NCI-H69 (cell line): ENCODE data around the gene HECTD4.
A peak's percentile ranks its signal among the peaks of the same experiment; 100 is the strongest.
"Not testable (repeated sequence)": the region's sequence is repeated elsewhere in the genome, so short reads cannot be mapped to it uniquely, and the experiment has no call there.

Experiments used
- DNase-seq: peaks from one replicate; lab custom pipeline; 2025; lab: John Stamatoyannopoulos, UW

Gene HECTD4, protein sequence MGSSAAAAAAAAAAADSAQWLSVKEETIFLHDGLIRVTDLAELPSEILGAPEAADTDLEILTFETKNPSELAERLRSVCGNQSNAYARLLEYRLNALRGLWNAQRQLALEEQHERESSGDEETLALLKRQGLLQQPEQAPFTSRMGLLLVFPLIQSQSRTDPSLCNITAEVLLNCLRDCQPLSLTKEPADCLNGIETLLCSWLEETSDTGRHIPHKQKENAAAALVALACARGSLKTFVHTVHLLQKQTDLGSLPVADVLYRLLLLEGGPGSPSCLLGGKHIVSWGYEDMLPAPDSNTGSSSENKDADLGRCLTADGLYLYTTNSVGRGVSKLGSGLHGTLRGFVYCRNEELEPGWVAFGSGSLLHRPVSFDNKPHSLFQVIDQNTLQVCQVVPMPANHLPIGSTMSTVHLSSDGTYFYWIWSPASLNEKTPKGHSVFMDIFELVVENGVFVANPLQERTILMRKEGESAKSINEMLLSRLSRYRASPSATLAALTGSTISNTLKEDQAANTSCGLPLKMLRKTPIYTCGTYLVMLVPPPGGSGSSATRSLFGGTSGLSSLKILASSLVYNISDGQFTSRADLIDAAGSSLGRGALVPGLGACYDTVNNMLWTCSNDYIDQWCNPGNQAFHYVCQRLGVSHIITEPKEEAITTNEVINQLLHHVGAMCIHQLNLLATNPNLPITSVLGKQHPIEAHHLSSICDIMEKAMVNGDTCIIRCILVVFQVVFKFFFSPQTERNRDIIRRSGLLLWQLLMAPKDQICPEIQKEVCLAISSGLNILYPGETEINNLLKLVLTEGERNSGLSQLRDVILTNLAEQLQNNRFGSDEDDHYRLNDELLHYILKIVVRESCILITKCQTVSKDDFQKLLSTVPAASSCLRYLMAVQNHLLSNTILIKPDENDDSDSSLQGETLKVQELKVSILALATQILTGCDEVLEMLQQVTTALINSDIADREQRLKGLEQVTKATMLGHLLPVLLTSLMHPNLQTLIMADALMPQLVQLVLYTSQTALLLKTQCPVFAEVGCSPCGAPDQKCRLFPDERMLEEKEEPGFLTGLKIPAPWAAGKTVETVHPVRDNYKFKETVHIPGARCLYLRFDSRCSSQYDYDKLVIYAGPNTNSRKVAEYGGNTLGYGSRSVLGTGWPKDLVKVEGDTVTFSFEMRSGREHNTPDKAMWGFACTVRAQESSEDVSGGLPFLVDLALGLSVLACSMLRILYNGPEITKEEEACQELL (N-terminal part only)

DNA sequence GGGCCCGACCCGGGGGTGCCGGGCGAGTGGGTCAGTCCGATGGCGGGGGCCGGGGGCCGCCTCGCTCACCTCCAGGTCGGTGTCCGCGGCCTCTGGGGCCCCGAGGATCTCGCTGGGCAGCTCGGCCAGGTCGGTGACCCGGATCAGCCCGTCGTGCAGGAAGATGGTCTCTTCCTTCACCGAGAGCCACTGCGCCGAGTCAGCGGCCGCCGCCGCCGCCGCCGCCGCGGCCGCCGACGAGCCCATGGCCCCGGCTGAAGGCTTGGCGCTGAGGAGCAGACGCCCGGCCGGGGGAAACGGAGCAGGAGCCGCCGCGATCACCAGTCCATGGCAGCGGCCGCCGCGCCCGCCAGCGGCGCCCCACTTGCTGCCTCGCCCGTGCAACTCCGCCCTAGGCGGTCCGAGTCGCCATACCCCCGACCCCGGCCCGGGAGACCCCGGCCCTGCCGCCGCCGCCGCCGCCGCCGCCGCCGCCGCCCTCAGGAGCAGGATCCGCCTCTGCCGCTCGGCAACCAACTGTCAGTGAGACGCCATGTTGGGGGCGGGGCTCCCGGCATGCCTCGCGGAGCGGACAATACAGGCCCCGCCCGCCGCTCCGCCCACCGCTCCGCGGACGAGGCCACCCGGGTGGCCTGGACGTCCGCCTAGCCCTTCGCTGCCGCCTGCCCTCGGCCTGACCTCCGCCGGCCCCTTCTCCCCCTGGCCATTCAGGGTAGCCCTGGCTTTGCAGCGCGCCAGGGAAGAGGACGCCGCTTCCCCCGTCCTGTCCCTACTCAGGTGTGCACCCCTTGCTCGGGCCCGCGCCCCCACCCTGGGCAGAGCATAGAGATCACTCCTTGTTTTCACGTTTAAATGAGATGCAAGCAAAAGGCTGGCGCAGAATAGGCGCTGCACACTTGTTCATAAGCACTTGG lies at the start of gene HECTD4:
Gene HECTD4 (minus strand): TSS at position 549 of the 914 bp plus-strand sequence. CDS start 303 bp downstream, at position 246.
- DNase-seq = peak; percentile 97

DNA sequence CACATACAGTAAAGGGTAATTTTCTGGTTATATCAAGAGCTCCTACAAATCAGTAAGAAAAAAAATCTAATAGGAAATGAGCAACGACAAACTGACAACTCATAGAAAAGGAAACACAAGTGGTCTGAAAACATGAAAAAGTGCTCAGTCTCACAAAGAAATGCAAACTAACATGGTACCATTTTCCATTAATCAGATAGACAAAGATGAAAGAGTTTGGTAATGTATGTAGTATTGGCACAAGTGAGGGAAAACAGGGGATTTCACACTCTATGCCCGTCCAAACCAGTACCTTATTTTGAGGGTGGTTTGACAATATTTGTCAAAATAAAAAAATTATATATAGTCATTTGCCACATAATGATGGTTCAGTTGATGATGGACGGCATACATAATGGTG lies 49.7 kb upstream of the HECTD4 start:
- DNase-seq = no peak

DNA sequence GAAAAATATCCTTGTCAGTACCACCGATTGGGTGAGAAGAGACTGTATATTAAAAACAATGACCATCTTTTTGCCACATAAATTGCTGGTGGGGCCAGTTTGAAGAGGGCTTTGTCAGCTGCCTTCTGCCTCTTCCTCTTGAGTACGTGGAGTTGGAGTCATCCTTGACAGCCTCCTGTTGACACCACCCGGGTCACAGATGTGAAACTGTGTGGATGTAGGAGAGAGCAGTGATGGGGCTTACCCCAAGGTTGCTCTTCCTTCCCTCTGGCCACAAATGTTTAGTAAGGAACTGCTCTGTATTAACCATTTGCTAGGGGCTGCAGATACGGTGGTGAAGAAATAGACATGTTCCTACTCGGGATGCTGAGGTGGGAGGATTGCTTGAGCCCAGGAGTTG lies 48.7 kb upstream of the HECTD4 start:
- DNase-seq = no peak

DNA sequence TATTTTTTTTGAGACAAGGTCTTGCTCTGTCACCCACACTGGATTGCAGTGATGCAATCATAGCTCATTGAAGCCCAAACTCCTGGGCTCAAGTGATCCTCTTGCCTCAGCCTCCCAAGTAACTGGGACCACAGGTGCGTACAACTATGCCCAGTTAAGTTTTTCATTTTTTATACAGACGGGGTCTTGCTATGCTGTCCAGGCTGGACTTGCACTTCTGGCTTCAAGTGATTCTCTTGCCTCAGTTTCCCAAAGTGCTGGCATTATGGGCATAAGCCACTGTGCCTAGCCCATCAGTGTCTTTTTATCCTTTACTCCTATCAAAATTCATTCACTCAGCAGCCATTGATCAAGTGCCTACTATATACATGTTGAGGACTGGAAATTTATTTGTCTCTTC lies 45.5 kb upstream of the HECTD4 start:
- DNase-seq = no peak

DNA sequence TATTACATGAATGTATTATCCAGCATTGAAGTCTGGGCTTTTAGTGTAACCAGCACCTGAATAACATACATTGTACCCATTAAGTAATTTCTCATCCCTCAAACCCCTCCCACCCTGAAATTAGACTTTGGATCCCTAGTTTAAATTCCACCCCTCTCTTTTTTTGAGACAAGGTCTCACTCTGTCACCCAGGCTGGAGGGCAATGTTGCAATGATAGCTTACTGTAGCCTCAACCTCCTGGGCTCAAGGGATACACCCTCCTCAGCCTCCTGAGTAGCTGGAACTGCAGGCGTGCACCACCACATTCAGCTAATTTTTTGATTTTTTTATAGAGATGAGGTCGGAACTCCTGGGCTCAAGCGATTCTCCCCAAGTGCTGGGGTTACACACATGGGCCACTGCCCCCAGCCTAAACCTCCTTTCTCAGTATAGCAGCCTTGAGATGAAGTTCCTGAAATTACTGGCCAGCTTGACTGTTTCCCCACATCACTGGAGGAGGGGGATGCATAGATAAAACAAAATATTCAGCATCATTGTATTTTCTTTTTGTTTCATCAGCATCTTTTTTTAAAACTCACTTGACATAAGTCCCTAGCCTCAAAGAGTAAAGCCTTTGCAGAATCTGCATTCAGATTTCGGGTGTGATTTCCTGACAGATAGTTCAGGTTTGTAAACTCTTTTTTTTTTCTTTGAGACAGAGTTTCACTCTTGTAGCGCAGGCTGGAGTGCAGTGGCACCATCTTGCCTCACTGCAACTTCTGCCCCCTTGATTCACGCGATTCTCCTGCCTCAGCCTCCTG lies 43.6 kb upstream of the HECTD4 start:
- DNase-seq = no peak

DNA sequence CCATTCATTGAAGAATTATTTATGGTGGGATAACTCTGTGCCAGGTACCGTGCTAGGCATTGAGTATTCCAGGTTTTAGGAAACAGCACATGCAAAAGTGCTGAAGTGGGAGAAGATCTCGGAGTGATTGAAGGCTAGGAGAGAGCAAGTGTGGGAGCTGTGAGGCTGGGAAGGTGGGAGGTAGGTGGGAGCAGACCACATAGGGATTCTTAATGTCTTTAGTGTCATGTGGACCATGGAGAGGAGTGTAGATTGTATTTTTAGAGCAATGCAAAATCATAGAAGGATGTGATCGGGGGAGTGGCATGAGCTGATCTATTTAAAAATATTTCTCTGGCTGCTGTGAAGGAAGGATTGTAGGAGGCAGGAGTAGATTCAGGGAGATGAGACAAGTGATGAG lies 41.9 kb upstream of the HECTD4 start:
- no peak for DNase-seq

DNA sequence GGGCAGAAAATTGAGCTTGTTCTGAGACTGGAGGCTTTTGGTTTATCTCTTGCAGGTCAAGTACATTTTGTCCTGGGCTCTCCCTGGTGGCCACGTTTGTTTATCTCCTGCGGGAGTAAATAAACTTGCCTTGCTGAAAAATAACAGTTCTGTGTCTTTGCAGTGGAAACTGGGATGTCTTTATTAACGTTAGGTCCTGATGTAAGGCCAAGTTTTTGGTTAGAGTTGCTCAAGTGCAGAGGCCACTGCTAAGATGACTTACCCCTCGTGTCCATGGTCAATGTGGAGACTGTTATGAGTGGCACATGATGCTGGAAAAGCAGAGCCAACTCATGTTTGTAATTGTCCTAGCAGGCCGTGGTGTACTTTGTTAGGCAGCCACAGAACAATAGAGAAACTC lies 40.3 kb upstream of the HECTD4 start:
- no peak for DNase-seq

DNA sequence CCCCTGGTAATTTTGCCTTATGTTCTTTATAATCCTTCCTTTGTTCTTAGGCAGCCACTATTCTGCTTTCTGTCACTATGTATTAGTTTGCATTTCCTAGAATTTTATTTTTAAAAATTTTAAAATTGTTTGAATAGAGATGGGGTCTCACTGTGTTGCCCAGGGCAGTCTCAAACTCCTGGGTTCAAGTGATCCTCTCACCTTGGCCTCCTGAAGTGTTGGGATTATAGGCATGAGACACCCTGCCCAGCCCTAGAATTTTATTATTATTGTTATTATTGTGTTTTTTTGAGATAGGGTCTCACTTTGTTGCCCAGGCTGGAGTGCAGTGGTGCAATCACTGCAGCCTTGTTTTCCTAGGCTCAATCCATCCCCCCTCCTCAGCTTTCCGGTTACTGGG lies 39.1 kb upstream of the HECTD4 start:
- DNase-seq = no peak

DNA sequence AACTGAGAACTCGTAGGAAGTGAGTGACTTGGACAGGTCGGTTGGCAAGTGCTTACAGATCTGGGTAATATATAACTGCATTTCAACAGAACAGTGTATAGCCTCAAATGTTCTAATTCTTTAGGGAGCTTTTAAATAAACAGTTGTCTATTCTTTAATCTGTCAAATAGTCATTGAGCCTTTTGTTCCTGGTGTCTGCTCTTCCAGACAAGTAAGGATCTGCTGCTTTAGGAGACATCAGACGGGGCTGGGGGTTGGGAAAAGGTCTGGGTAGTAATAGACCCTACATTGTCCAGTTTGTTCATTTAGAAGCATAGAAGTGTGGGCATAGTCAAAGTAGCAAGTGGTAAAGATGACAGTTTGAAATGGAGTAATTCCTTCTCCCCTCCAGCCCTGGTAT lies 38.5 kb upstream of the HECTD4 start:
- DNase-seq = no peak

DNA sequence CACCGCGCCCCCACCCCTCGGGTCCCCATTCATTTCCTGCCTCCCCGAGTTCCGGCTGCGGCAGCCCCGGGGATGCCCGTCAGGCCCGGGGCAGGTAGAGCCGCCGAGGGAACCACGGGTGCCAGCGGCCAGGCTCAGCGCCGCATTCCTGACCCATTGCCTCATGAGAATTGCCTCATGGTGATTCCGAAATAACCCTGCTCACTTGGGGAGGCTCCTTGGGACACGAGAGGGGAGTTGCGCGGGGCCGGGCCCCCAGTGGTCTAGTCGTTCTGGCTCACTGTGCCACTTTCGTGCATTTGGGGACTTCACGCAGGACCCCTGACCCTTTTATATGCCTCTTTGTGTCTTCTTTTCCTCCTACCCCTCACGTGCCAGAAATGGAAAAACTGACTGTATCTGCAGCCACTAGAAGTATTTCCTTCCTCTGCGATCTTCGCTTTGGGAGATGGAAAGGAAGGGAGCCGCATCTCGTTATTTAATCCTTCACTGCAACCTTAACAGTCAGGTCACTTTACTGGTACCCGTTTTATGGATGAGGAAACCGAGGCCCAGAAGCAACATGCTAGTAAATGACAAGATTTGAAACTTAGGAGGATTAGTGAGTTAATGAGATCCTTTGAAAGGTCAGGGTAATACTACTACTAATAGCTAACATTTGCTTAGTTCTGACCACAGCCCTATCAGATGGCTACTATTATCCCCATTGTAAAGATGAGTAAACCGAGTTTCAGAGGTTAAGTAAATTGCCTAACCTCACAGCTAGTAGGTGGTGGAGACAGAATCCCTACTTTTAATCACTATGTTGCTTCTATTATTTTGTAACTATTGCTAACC lies 37.3 kb upstream of the HECTD4 start:
- DNase-seq = peak; percentile 46

DNA sequence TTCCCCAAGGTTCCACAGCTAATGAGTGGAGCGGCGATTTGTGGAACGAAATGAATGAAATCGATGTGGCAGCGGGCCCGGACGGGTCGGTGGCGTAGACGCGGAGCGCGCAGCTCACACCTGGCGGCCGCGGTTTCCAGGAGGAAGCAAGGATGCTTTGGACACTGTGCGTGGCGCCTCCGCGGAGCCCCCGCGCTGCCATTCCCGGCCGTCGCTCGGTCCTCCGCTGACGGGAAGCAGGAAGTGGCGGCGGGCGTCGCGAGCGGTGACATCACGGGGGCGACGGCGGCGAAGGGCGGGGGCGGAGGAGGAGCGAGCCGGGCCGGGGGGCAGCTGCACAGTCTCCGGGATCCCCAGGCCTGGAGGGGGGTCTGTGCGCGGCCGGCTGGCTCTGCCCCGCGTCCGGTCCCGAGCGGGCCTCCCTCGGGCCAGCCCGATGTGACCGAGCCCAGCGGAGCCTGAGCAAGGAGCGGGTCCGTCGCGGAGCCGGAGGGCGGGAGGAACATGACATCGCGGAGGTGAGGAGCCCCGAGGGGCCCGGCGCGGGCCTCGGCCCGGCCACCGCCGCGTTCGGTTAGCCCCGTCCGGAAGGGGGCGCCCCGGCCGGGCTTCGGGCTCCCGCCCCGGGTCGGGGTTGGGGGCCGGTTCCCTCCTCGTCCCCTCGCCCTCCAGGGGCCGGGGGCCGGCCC lies 36.5 kb upstream of the HECTD4 start, which contains the start of gene PTPN11:
Gene PTPN11 (plus strand): TSS at position 340 of the 689 bp plus-strand sequence. CDS start 165 bp downstream, at position 505.
- peak; percentile 93 for DNase-seq

DNA sequence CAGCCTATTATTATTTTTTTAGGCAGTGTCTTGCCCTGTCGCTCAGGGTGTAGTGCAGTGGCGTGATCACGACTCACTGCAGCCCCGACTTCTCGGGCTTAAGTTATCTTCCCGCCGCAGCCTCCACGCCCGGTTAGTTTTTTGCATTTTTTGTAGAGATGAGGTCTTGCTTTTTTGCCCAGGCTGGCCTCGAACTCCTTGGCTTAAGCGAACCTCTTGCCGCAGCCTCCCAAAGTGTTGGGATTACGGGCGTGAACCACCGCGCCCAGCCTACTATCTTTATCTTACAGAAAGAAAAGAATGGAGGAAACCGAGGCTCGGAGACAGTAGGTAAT lies 36.0 kb upstream of the HECTD4 start:
- no peak for DNase-seq

DNA sequence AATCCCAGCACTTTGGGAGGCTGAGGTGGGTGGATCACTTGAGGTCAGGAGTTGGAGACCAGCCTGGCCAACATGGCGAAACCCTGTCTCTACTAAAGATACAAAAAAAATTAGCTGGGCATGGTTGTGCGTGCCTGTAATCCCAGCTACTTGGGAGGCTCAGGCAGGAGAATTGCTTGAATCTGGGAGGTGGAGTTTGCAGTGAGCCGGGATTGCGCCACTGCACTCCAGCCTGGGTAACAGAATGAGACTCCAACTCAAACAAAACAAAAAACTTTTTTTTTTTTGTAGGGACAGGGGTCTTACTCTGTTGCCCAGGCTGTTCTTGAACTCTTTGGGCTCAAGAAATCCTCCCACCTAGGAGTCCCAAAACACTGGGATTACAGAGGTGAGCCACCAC lies 33.2 kb upstream of the HECTD4 start:
- DNase-seq = not testable (repeated sequence)

DNA sequence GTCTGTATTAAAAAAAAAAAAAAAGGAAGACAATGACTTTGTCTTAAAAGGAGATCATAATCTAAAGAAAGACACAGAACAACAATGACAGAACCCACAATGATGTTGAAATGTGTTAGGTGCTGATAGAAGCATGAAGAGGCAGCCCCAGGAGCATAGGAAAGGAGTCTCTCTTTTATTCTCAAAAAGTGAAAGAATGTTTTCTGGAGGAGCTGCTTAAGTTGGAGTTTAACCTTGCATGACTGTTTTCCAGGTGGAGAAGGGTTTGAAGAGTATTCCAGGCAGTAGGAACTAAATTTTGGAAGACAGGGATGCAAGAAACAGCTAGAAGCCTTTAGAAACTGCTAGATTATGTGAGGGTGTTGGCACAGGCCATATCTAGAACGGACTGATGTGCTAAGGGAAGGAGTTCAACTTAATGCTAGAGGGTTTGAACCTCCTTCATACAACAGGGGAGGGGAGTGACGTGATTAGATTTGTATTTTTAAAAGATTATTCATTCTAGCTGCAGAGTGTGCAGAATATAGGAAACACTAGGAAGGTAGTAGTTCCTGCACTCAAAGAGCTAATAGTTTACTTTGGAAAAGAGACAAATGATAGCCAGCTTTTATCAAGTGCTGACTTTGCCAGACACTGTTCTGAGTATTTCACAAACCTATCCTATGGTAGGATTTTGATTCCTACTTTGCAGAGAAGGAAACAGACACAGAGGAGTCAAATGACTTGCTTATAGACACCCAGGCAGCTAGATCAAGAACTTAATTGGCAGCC lies 31.8 kb upstream of the HECTD4 start:
- no peak for DNase-seq

DNA sequence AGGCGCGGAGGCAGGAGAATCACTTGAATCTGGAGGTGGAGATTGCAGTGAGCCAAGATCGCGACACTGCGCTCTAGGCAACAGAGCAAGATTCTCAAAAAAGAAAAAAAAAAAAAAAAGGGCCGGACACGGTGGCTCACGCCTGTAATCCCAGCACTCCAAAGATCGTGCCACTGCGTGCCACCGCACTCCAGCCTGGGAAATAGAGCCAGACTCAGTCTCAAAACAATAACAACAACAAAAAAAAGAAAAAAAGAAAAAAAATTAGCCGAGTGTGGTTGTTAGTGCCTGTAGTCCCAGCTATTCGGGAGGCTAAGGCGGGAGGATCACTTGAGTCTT lies 27.6 kb upstream of the HECTD4 start:
- DNase-seq = no peak

DNA sequence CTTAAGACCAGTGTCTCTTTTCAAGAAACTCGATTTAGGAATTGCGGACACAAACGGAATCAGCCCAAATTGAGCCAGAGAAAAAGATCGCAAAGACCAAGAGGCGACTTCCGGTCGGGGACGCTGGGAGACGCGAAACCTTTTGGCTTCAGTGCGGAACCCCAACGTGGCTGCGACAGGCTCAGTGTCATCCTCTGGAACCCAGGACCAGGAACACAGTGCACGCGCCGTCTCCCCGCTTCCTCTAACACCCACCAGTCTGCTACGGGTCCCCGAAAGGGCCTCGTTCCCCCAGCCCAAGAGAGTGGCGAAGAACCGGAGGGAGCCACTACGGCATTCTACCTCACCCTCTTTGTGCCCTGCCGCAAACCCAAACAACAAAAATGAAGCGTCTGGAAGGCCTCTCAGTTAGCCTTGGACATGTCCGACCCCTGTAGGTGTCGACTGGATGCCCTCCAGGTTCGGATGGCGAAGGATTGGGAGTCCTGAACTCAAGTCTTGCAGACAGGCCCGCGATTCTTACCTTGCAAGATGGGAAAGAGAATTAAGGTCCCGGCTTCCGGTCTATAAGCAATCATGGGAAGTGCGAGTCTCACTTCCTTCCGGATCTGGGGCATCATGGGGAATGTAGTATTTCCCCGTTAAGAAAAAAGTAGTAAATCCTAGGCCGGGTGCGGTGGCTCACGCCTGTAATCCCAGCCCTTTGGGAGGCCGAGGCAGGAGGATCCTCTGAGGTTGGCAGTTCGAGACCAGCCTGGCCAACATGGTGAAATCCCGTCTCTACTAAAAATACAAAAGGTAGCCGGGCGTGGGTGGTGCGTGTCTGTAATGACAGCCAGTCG lies 27.1 kb upstream of the HECTD4 start, which contains the start of gene RPL6:
Gene RPL6 (minus strand): TSS at position 542 of the 842 bp plus-strand sequence. CDS start 949 bp downstream, outside the sequence.
- peak; percentile 98 for DNase-seq

DNA sequence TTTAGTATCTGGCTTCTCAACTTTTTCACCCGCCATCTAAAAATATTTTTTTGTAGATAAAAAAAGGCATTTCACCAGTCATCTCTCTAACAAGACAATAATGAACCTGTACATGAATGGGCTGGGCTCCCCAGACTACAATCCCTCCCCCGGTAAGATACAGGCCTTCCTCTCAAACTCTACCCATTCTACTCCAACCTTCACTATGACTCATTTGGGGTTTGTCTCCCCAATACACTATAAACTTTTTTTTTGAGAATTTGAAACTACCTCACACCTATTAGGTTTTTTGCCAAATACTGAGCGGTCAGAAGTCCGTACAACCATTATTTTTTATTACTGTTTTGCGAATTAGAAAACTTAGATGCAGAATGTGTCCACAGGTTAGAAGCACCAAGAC lies 26.4 kb upstream of the HECTD4 start:
- DNase-seq = no peak
